ENCODE data around the gene POM121C.
"Not testable (repeated sequence)": the region's sequence is repeated elsewhere in the genome, so short reads cannot be mapped to it uniquely, and the experiment has no call there.

DNA sequence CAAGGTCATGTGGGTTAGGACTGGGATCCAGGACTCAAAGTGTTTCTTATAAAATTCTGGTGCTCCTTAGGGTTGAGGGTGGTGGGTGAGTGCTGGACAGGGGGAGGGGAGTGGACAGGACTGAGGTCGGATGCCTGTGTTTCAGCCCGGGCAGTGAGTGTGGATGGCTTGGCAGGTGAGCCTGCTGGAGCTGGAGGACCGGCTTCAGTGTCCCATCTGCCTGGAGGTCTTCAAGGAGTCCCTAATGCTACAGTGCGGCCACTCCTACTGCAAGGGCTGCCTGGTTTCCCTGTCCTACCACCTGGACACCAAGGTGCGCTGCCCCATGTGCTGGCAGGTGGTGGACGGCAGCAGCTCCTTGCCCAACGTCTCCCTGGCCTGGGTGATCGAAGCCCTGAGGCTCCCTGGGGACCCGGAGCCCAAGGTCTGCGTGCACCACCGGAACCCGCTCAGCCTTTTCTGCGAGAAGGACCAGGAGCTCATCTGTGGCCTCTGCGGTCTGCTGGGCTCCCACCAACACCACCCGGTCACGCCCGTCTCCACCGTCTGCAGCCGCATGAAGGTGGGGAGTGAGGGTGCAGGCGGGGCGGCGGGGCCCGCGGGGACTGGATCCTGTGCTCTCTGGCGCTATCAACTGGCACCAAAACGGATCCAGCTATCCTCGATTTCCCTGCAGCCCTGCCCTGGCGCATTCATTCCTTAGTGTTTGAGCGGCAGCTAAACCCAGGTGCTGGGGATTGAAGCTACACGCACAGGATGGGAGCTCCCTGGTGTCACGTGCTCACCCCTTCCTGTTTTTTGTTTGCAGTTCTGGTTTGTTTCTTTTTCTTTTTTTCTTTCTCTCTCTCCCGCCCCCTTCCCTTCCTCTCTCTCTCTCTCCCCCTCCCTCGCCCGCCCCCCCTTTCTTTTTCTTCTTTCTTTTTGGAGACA, 87.1 kb downstream of the POM121C start:
- TF ChIP-seq, protein P1, sequence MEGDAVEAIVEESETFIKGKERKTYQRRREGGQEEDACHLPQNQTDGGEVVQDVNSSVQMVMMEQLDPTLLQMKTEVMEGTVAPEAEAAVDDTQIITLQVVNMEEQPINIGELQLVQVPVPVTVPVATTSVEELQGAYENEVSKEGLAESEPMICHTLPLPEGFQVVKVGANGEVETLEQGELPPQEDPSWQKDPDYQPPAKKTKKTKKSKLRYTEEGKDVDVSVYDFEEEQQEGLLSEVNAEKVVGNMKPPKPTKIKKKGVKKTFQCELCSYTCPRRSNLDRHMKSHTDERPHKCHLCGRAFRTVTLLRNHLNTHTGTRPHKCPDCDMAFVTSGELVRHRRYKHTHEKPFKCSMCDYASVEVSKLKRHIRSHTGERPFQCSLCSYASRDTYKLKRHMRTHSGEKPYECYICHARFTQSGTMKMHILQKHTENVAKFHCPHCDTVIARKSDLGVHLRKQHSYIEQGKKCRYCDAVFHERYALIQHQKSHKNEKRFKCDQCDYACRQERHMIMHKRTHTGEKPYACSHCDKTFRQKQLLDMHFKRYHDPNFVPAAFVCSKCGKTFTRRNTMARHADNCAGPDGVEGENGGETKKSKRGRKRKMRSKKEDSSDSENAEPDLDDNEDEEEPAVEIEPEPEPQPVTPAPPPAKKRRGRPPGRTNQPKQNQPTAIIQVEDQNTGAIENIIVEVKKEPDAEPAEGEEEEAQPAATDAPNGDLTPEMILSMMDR (conservative IDR thresholded peaks at IDR 0.05) = not testable (repeated sequence)
- TF ChIP-seq ZFX (IDR thresholded peaks at IDR 0.05) = not testable (repeated sequence)
